HG03442 (cell line): ENCODE measurements around the gene NELFB.

Experiments used
- ATAC-seq: cut with Tn5 transposase; IDR thresholded peaks from one replicate; pipeline ENCODE4 v1.9.1; 2021; ENCODE audit warnings: mild to moderate bottlenecking, moderate library complexity; ENCODE audit not compliant: unreplicated experiment

Gene NELFB

DNA sequence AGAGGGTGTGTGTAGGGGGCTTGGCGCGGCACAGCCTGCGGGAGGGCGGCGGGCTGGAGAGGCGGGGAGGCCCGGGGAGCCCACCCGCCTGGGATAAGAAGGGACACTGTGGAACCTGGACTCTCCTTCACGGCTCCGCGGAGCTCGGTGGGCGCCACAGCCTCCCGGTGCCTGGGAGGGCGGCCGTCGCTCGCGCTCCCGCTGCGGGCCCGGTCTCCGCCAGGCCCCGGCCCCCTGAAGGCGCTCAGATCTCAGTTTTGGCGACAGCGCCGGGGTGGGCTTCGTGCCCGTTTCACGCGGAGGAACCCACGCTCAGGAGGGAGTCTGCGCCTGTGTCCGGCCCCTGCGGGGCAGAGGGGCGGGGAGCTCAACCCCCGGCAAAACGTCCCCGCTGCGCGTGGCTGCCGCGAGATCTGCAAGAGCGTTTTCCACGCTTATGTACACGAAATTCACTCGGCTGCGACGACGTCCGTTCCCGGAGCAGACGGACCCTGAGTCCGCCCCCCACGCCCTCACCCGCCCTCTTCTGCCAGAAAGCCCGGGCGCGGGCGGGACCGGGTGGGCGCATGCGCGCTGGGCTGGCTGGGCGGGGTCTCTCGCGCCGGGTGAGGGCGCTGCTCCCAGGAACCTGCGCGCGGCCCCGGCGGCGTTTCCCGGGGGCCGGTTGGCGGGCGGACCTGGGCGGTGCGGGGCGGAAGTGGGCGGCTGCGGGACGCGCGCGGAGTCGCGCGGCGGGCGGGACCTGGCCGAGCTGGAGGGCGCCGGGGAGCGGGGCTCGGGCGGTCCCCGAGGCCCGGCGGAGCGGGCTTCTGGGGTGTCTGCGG, at the start of gene NELFB:
NELFB (plus strand) TSS at position 704 of the 824 bp plus-strand sequence.
- peak; percentile 69 for ATAC-seq

DNA sequence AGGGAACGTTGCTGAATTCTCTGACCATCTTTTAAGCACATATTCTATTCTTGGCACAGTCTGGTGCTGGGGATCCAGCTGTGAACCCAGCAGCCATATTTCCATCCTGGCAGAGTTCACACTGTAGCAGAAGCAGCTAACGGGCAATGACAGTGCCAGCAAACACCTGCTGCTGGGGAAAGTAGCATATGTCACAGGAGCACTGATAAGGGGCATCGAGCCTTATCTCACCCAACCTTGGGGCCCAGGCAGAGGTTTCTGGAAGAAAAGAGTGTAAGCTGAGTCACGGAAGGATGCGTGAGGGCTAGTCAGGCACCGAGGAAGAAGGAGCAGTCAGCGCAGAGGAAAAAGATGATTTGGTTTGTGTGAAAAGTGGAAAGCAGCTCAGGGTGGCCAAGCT, 48.5 kb upstream of the NELFB start:
- no peak for ATAC-seq

DNA sequence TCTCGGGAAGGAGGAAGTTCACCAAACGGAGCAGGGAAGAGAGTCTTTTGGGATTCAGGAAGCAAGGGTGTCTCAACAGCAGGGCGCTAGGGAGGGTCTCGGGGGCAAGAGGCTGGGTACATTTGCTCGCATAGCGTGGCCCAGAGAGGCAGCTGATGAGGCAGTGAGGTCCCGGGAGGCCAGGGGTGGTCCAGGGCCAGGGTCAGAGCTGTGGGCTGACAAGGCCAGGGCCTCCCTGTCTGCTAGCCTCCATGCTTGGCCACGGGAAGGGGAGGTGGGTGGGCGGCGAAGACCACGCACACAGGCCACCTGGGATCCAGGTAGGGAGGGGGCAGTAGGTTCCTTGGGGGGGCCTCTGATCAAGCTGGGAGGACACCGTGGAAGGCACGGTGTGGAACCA, 43.6 kb upstream of the NELFB start:
- no peak for ATAC-seq

DNA sequence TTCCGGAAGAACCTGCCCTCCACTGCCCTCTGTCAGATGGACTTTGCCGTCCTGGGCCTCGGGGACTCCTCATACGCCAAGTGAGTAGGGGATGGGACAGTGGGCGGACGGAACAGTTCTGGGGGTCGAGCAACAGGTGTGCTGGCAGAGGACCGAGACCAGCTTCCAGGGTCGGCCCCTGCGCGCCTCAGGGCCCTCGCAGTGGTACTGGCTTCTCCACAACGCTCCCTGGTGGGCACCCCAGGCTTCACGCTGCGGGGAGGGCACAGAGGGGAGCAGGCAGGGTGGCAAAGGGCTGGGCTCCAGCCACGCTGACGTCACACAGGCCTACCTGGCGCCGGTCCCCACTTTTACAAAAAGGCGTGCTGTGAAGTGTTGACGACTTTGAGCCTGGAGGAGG, 42.6 kb upstream of the NELFB start:
- ATAC-seq = no peak

DNA sequence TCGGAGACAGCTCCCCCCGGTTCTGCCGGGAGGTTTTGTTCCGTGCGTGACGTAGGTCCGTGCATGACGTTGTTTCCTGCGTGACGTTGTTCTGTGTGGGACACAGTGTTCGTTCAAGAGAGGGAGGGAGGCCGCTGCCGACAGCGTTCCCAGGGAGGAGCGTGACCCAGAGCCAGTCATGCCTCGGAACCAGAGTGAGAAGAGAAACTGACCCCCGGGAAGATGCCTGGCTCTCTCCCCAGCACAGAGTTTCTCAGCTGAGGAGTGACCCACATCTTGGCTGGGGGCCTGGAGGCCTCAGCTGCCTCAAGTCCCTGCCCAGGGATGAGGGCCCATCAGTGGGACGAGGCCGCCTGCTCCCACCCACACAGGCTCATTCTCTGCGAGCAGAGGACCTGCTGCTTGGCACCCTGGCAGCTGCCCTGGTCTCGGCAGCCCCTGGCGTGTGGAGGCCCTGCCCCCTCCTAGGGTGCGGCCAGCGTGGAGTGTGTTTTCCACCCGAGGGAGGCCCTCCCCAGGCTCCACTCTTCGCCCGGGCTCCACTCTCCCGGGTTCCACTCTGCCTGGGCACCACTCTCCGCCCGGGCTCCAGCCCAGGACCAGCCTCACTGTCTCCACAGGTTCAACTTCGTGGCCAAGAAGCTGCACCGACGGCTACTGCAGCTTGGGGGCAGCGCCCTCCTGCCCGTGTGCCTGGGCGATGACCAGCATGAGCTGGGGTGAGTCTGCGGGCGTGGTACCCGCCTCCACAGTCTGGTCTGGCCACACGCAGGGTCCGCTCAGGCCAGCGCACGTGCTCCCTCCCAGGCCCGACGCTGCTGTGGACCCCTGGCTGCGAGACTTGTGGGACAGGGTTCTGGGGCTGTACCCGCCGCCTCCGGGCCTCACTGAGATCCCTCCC, 41.7 kb upstream of the NELFB start:
- ATAC-seq = no peak

DNA sequence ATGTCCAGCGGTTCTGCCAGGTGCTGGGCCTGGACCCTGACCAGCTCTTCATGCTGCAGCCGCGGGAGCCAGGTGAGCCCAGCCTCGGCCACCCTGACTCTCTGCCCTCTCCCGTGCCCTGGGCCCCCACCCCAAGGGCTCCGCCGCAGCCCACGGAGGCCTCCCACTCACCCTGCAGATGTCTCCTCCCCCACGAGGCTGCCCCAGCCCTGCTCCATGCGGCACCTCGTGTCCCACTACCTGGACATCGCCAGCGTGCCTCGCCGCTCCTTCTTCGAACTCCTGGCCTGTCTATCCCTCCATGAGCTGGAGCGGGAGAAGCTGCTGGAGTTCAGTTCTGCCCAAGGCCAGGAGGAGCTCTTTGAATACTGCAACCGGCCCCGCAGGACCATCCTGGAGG, 40.5 kb upstream of the NELFB start:
- no peak for ATAC-seq

DNA sequence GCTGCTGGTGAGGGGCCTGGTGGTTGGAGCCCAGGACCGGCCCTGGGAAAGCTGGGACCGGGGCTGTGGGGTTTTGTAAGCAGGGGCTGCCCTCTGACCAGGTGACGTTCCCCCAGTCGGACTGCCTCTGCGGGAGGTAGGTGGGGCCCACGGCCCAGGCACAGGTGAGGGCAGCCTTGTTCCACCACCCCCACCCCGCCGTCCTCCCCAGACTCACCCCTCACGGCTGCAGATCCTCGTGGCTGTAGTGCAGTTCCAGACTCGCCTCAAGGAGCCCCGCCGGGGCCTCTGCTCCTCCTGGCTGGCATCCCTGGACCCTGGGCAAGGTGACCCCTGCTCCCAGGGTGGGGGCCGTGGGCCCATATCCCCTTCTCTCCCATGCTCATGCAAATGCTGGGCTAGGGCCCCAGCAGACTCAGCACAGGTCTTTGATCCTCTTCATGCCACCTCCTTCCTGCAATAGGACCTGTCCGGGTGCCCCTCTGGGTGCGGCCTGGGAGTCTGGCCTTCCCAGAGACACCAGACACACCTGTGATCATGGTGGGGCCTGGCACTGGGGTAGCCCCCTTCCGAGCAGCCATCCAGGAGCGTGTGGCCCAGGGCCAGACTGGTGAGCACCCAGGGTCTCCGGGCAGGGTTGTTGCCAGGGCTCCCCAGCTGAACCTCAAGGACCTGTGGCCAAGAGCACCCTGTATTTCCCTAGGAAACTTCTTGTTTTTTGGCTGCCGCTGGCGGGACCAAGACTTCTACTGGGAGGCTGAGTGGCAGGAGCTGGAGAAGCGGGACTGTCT, 39.7 kb upstream of the NELFB start:
- ATAC-seq = no peak

DNA sequence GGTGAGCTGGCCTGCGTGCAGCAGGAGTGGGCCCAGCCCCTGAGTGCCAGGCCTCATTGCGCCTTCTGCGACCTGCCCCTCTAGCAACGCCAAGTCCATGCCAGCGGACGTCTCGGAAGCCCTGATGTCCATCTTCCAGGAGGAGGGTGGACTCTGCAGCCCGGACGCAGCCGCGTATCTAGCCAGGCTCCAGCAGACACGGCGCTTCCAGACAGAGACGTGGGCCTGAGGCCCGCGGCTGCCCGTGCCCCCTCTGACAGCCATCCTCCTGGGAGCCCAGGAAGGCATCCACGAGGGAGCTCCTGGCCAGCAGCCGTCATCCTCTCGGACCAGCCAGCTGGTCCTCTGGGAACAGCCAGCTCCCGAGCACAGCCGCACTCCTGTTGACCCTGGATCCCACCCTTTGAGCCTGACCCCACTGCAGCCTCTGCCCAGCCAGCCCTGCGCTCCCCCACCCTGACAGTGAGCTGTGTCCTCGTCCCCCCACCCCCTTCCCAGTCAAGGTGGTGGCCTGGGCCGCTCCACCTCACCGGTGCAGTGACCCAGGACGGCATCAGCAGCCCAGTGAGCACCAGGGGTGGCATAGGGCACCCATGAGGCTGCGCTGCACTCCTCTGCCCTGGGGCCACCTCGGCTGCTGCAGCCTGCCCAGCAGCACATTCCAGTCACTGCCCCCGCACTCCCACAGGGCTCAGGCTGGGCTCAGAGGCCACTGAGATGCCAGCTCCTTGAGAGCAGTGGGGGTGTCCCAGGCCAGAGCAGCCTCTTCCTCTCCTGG, 38.8 kb upstream of the NELFB start:
- no peak for ATAC-seq

DNA sequence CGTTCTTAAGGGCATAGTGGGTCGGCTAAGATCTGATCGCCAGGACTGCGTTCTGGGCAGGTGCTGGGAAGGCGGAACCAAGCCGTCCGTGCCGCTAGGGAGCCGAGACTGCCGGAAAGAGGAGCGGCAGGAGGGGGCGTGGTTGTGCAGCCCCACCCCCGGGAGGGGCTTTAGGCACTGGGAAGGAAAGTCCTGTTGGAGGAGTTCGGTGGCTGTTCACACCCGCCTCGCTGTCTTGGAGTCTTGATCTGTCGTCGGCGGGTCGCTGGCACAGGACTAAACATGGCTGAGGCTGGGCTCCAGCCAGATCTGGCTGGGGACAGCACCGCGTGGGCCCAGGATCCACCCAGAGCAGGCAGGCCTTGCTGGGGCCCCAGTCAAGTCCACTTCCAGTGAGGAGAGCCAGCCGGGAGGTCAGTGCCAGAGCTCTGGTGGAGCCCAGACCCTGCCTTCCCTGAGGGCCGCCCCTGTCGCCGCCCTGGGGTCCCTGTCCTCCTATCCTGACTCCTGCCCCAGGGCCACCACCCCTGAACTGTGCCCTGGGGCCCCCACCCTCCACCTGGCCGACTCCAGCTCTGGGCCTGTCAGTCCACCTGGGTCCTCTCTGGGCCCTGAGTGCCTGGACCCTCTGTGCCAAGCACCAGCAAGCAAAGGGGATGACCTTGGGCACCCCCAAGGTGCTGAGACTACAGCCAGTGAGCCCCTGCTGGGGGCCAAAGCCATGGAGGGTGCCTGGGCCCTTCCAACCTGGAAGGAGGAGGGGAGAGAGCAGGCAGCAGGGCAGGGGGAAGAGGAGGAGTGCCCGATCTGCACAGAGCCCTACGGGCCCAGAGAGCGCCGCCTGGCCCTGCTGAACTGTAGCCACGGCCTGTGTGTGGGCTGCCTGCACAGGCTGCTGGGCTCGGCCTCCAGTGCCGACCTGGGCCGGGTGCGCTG, 37.6 kb upstream of the NELFB start:
- no peak for ATAC-seq

DNA sequence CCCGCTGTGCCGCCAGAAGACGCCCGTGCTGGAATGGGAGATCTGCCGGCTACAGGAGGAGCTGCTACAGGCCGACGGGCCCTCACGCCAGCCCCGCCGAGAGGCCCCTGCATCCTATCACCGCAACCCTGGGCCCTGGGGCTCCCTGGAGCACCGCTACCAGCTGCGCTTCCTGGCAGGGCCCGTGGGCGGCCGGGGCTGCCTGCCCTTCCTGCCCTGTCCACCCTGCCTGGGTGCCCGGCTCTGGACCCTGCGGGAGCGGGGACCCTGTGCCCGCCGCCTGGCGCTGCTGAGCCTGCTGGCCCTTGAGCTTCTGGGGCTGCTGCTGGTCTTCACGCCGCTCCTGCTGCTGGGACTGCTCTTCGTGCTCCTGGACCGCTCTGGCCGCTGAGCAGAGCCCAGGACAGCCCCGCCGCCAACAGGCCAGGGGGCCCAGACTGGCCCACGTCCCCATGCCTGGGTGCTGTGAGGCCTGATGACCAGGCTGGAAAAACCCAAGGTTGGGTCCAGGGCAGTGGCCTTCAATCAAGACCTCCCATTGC, 36.8 kb upstream of the NELFB start:
- ATAC-seq = no peak

DNA sequence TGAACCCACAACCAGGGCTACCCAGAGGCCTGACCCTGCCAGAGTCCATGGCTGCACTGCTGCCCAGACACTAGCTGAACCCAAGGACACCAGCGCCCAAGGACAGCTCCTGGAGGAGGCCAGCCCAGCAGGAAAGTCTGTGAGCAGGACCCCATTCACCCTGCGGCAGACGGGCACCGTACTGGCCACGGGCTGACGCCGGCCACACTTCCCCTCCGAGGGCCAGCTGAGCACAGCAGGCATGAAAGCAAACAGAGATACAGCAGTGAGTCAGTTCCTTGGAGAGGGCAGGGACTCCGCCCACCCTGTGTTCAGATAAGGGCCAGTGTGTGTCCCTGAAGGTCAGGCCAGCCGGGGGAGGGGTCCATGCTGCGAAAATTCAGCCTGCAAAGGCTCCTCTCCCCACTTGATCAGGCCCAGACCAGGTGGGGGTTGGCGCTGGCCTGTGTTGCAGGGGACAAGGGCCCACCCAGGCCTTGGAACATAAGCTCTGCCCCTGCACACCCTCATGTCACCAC, 36.3 kb upstream of the NELFB start:
- ATAC-seq = no peak

DNA sequence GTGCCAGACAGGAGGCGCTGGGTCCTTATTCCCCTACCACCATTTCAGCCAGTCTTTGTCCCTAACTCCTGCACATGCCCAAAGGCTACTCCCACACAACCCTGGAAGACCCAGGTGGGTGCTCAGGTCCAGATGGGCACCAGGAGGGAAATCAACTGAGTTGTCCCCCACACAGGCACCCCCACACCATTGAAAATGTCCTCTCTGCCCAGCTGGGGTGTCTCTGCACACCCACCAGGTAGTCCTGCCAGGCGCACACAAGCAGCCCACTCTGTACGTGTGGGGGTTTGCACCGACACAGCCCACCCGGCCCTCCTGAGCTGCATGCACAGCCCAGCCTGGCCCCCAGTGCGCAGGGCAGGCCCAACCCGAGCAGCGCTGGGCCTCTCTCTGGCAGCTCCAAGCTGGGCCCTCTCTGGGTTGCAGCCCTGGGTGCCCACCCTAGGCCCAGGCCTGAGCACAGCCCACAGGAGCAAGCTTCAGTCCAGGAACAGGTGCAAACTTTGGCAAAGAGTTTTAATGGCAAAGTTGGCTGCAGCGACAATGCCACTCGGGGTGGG, 35.3 kb upstream of the NELFB start:
- ATAC-seq = no peak

DNA sequence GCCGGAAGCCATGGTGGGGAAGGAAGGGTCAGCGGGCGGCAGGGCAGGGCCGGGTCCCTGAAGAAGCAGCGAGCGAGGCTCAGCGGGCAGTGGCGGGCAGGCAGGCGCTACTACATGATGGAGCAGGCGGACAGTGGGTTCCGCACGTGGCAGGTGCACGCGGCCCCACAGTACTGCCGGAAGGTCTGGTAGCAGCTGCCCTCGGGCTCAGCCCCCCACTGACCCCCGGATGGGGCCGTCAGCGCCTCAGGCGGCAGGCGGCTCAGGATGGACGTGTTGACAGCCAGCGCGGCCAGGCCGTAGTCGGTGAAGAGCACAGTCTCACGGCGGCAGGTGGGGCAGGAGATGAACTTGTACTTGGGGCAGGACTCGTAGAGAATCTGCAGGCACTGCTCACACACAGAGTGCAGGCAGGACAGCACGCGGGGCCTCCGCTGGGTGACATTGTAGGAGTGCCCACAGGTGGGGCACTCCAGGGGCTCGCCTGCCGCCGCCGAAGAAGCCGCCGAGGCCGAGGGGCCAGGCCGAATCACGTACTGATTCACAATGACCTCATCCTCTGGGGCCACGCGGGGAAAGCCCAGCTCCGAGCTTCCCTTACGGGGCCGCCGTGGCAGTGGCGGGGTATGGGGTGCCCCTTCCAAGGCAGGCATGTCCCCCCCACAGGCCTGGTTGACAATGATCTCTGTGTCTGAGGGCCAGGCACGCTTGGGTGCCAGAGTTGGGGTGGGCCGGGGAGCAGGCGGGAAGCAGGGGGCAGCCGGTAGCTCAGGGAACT, 34.6 kb upstream of the NELFB start:
- no peak for ATAC-seq

DNA sequence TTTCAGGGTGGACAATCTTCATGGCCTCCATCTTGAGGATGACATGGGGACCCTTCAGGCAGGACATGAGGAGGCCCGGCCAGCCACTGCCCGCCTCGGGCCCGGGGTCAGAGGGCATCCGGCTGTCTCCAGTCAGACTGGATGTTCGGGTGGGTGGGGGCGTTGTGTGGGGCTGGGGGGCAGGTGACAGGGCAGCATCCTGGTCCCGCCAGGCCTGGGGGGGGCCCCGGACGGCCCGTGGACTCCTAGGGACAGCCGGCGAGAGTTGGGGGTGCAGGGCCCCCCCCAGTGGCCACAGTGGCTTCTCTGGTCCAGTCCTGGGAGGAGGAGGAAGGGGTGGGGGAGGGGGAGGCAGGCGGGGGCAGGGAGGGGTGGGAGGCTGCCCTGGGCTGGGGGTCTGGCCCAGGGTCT, 34.0 kb upstream of the NELFB start:
- ATAC-seq = no peak

DNA sequence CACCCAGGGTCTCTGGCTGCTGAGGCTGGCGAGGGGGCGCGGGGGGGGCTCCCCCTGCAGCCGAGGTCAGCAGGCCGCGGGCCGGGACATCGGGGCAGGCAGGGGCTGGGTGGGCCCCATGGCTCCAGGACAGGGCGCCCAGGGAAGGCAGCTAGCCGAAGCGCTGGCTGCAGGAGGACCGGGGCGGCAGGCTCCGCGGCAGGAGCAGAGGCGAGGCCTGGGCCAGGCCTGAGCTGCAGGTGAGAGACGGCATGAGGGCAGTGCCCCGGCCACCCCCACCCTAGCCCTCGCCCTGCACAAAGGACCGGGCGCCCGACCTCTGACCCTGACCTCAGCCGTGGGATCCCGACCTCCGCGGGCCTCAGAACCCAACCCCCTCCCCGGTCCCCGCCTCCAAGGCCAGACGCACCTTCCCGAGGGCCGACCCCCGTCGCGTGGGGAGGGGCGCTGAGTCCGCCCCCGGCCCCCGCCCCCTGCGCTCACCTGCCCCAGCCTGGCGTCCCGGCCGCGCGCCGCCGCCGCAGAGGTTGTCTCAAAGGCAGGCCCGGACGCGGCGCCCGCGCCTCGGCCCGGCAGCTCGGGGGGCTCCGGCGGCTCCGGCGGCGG, 33.5 kb upstream of the NELFB start:
- ATAC-seq = no peak

DNA sequence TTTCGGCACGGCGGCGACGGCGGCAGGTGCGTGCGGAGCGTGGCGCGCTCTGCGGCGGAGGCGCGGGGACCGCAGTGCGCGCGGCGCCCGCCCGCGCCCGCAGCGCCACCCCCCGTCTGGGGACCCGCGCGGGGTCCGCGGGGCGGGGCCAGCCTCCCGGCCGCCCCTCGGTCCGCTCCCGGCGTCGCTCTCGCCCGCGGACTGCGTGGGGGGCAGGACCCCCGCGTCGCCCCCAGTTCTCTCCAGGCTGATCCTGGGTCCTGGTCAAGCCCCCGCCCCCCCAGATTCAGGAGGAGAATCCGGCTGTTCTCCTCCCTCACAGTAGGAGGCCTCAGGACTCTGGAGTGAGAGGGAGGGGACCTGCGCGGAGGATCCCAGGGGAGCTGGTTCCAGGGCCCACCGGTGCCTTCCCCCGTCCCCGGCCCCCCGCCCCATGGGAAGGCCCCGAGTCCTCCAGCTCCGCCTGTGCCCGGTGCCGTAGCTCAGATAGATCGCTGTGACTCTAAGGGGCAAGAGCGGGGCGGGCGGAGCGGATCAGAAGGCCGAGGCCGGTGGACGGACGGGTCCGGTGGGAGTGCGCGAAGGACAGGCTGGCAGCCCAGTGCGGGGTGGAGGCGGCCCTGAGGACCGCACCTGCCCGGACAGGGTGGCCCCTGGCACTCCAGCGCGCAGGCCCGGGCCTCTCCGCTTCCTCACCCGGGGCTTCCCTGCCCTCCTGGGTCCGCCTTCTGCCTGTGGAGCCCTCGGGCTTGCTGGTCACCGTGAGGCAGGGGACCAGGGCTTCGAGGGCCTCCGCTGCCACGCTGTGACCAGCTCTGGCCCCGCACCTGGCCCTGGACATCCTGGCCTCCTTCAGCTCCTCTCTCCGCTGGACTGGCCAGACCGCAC, 32.7 kb upstream of the NELFB start, which contains the start of gene RNF208:
RNF208 (minus strand) TSS at position 51 of the 888 bp plus-strand sequence. CDS start 1,028 bp downstream, outside the sequence.
- ATAC-seq = peak; percentile 2
